Activated CD4-positive, alpha-beta T cell treated with anti-CD3 and anti-CD28 coated beads for 1 hour (primary cell): Measurements from ENCODE around the gene GNB1L.

Experiments used
- DNase-seq: peaks from one replicate; pipeline ENCODE4 v3.0.0-alpha.2; 2020

Gene GNB1L

DNA sequence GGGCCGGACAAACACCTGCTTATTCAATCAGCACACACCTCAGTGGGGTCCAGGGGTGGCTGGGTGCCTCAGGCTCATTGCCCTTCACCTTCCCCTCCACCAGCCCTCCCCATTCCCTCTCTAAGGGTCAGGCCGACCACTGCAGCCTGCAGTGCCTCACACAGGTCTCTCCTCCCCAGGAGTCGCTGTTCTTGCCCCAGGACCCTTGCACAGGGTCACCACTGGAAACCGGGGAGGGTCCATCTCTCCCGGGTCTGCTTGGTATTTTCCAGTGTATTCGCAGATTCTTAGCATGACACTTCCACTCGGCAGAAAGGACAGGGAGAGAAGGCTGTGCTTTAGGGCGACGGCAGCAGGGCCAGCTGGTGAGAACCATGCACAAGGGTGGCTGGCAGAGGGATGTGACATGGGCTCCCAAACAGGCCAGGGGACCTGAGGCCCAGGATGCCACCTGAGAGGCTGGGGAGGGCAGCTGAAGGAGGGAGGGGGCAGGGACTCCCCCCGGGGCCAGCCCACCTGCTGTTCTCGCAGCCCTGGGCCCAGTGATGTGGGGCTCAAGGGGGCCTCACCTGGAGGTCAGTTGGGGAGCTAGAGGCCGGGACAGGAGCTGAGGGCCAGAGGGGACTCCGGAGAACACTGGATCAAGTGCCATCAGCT, 110.2 kb downstream of the GNB1L start:
- no peak for DNase-seq

DNA sequence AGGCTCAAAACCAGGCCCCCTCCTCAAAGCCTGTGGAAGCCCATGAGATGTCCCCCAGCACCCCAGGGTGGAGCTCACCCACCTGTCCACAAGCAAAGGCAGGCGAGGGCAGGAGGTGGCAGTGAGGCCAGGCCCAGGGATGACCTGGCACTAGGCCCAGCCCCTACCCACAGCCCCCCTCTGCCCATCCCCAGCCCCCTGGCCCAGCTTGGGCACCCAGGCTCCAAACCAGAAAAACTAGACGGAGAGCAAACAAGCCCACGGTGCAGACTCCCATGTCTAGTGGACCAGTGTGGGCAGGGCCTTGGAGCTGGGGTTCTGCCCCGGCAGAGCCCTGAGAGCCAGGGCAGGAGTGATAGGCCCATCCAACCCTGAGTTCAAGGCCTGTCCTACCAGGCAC, 111.0 kb downstream of the GNB1L start:
- DNase-seq = no peak

DNA sequence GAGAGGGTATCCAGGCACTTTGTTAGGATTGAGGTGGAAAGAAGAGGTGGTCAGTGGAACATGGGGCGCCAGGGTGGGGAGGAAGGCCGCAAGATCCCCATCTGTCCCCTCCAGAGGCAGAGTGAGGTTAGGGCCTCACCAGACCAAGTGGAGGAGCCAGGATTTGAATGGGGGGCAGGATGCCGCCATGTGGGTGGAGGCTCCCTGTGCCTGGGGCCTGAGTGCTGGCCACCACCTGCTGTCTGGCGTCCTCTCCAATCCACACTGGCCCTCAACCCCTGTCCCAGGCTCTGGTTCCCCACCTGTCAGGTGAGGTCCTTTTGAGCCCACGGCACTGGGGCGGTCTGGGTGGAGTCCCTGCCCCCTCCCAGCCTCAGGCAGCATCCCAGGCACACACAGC, 111.6 kb downstream of the GNB1L start:
- no peak for DNase-seq

DNA sequence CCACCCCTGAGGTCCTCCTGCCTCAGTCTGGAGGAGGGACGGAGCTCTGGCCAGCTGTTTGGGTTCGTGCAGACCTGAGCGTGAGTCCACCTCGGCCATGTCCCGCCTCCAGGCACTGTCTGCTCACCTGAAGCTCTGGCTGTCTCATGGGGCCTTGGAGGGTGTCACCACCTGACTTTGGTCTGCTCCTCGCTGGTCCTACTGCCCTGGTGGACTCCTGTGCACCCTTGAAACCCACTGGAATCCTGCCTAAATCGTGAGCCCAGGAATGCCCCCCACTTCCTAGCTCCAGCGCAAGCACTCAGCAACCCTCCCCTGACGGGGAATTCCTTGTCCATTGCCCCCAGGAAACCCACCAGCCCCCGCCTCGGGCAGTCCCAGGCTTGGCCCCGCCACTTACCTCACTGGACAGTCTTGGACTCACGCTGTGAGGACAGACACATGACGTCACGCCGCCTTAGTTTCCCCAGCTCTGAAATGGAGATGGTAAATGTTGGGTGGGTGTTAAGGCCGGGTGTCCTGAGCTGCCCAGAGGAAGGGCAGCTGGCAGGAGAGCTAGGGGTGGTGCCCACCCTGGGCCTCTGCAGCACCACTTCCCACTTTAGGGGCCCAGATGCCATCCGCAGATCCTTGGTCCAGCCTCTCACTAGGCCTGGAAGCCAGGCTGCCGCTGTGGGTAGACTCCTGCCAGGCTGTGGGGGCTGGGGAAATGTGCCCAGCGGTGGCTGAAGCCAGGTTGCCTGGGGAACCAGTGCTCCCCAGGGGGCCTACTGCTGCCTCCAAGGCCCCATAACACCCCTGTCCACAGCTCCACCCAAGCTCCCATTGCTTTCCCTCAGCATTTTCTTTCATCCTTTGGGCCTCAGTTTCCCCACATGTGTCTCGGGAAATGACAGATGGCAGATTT, 112.3 kb downstream of the GNB1L start:
- DNase-seq = no peak

DNA sequence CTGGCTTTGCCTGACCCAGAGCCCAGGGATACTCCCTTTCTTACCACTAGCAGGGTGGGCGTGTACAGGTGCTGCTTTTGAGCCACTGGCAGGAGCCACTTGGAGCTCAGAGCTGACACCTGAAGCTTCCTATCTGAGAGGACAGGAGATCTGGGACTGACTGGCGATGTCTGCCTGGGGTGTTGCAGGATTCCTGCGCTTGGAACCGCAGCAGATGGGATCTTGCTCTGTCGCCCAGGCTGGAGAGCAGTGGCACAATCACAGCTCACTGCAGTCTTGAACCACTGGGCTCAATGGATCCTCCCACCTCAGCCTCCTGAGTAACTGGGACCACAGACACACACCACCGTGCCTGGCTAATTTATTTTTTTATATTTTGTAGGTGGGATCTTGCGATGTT, 113.6 kb downstream of the GNB1L start:
- no peak for DNase-seq

DNA sequence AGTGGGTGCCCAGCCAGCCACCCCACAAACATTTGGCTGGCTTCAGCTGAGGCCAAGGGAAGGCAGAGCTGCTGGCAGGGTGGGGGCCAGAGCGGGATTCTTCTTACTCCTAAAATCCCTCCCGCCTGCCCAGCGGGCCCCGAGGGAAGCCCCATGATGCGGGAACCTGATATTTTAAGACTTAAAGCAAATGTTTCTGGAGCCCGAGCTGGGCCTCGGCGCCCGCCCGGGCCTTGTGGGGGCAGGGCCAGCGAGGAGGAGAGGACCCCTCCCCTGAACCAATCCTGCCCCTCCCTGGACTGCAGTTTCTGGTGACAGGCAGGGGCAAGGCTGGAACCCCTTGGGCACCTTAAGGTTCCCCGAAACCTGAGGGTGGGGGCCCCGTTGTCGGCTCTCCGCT, 114.1 kb downstream of the GNB1L start:
- no peak for DNase-seq

DNA sequence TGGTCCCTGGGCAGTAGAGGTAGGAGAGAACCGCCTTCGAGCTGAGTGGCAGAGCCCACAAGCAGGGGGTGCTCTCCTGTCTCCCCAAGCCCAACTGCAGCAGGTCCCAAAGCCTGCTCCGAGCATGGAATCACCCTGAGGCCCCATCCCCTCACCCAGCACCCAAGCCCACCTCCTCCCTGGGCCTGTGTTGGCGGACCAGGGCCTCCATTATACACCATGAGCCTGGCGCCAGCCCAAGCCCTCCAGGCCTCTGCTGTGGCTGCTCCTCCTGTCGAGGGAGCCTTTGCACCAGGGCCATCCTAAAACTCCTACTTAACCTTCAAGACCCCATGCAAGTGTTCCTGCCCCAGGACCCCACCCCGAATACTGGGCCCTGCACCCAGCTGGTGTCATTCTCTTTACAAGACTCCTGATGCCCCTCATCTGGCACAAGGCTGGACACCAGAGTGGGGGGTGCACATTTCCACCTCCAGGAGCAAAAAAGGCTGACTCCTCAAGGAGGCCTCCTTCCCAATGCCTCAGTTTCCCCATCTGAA, 114.7 kb downstream of the GNB1L start:
- DNase-seq = no peak

DNA sequence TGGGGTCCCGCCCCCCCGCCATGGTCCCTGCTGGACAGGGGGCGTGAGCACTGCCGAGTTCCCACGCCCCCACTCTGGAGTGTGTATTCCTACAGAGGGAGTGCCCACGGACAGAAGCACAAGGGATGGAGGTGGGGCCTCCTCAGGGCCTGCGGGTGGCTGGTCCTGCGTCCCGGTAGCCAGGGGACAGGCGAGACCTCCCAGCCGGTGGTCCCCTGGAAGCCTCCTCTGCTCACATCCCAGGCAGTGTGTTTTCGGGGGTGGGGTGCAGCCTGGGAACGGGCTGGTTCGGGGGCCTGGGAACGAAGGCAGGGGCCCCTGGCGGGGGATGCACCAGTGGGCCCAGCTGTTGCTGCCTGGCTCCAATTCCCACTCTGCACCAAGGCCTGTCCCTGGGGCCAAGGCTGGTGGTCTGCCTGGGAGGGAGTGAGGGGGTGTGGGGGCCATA, 115.2 kb downstream of the GNB1L start:
- no peak for DNase-seq

DNA sequence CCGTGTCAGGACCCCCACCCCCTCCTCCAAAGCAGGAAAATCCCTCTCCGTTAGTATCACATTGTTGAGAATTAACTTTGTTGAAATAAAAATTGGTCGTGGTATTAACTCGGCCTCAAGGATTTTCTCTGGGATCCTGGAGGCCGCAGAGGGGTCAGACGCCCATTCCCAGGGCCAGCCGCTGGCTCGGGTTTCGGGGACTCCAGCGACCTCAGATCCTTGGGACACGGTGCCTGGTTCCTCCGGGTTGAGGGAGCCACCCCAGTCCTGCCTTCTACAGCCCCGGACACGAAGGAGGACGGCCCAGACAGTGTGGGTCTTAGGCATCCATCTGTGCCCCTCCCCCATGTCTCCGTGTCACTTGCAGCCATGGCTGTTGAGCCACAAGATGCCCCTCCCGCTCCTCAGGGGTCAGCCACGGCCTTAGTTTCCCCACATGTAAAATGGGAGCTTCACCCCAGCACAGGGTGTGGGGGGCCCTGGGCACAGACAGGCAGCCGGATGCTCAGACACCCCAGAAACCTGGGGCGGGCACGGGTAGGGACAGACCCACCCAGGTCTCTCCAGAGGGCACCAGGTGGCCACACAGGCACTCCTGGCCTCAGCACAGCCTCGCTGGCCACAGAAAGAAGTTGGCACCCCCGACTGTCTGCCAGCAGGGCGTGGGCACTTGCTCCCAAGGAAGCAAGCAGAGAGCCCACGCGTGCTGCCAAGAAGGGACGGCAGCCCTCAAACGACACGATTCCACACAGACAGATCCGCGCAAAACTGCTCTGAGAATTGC, 115.8 kb downstream of the GNB1L start:
- no peak for DNase-seq

DNA sequence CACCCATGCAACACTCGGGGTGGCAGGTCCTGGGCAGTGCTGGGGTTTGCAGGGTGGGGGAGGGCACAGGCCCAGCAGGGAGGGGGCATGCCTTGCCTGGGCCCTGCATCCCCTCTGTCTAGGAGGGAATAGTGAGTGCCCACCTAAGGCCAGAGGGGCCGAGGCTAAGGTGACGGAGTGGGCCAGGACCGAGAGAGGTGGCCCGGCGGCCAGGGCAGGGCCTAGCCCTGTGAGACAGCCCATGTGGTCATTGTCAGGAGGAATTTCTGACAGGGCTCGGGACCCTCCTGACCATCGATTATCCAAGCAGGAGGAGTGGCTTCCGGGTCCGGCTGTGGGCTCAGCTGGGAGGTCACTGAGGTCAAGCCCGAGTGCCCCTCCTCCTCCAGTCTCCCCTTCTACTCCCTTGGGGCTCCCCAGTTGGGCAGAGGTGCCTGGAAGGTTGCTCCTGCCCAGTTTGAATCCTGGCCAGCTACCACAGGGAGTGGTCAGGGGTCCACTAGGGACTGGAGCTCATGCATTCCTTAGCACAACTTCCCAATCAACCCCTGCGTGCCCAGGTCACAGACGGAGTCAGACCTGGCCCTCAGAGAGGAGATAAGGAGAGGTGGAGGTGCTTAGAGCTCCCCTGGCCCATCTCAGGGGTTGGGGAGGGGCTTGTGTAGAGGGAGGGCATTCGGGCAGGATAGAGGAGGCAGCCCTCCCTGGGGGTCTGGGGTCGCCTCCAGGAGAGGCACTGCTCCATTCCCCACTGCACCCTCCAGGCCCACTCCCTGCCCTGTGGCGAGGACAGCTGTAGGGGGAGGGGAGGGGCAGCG, 116.6 kb downstream of the GNB1L start:
- DNase-seq = no peak

DNA sequence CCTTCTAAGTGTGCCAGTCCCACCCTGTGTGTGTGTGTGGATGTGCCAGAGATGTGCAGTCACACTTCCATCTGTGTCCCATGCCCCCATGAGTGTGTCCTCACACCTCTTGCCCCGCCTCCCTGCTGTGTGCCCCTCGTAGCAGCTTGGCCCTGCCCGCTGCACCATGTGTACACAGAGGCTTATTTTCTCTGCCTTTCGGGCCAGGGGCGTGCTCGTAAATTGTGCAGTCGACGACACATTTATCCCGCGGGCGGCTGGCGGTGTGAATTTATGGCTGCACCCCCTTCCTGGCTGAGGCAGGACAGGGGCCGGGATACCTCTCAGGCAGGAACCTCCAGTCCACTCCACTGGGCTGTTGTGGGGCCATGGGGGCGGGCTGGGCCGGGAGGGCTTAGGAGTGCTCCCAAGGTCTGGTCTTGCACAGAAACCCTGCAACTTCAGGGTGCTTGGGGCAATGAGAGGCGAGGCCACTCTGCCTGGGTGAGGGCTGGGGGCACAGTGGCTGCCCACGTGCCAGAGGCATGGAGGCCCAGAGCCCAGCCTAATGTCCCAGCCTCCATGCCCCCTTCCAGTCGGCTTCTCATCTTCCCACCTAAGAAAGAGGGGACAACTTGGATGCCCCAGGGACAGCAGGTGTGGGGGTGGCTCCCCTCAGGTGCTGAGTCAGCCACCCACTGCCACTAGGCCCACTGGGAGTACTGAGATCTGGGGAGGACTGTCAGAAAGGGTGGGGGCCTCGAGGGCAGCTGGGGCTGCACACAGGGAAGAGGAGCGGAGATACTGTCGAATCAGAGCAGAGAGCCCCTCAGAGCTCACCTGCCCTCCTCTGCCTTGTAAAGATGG, 118.8 kb downstream of the GNB1L start:
- DNase-seq = no peak

DNA sequence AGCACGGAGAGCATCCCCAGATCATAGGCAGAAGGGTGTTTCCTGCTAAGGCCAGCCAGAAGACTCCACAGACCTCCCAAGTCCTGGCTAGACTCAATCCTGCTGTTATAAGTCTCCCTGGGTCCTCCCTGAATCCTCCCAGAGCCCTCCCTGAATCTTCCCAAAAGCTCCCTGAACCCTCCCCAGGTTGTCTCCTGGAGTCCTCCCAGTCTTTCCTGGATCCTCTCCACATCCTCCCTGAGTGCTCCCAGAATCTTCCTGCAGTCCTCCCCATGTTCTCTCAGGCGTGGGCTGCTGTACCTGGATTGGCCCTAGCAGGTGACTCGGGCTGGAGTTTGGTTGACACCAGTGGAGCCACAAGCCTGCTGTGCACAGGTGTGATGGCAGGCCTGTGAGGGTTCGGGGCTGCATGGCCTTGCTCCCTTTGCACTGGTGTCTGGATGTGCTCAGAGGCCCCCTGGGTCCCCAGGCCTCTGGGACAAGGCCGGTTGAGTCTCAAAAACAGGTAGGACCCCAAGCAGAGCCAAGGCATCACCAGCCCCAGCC, 119.8 kb downstream of the GNB1L start:
- DNase-seq = no peak

DNA sequence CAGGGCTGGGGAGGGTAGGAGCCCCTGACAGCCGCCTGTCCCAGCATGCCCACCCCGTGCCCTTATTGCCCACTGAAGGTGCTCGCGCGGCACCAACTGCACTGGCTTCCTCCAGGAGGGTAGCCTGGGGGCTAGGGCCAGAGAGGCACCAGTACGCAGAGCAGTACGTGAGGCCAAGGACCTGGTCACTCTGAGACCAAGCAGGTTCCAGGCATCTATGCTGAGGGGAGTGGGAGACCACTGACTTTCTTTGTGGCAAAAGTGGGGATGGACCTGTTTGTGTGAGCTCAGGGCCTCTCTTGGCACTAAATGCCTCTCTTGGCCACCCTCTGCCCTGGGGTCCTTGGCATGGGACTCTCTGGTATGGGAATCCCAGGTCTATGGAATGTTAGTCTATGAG, 120.5 kb downstream of the GNB1L start:
- no peak for DNase-seq

DNA sequence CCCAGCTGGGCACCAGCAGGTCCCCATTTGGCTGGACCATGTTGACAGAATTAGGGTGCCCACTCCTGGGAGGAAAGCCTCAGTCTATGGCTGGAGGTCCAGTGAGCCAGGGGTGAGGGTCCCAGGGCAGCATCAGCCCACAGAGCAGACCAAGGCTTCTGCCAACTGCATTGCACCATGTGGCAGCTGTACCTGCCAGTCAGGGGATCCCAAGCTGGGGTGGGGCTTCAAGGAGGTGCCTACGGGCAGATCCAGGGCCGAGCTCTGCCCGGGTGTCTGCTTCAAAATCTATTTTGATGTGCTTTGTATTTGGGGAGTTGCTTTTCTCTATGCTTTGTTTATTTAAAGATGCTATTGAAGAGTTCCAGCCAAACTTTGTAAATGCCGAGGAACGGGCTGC, 120.9 kb downstream of the GNB1L start:
- DNase-seq = no peak
